Heart left ventricle (tissue), 13 donors: ENCODE data around the gene PTBP3.

ENCODE experiments used
- CTCF ChIP-seq, 12 donors: fragments of 200-600 bp; sonication (generic) in 4 of 12; IDR thresholded peaks; one replicate each; pipeline versions ENCODE4 v1.5.0 to v1.8.0; 2018 to 2022; ENCODE audit warnings: antibody characterized with exemption in 12 of 12, mild to moderate bottlenecking in 5 of 12
- POLR2A ChIP-seq, 2 donors: fragments of 450-650 bp; IDR thresholded peaks; one replicate each; pipeline ENCODE4 v1.6.1; 2017; ENCODE audit warnings: antibody characterized with exemption in 2 of 2, mild to moderate bottlenecking in 2 of 2, moderate library complexity in 2 of 2
- donor health status: ischemic (EF 13 %, LVEDD 7.1; RV severe dilation, severe dysfunction).
- donor health status: DM: no; HTN: yes; CAD: no.
- donor health status: DM: no; HTN: no; CAD: no.
- donor health status: ischemic (EF 25% LVEDD 6.9; RV normal size, moderate dysfunction).
- donor health status: ischemic (EF 25% LVEDD 5.7; RV mildly dilated, moderate dysfunction).
- donor health status: ischemic (EF 35%, LVEDD 5.7; RV mildly dilated, moderate dysfunction).
- donor health status: nonischemic (EF 11% LVEDD 7.7; RV severe dilation, severe dysfunction).
- donor health status: DM: yes; HTN: yes; CAD: no.
- donor health status: PGD.
- donor health status: ischemic (EF 29% LVEDD 5.4; RV normal size, mild dysfunction).
- donor health status: nonischemic (EF 23%, LVEDD 6.1; RV moderate dilation, normal function).

DNA sequence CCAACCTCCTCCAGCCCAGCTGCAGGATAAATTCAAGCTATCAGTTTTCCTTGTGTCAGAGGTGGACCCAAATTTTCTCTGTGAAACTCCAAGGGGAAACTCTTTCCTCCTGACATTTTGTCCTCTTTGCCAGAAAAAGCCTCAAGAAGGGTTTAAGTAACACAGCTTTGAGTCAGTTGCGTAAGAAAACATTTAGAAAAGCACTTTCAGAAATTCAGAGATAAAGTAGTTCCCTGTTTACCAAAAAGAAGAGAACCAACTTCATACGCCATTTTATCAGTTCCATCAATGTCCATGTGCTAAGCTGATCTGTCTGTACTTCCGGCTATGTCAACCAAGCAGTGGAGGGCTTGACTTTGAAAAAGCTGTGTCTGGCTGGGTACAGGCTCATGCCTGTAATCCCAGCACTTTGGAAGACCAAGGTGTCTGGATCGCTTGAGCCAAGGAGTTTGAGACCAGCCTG lies 138.4 kb downstream of the PTBP3 start:
- TF ChIP-seq CTCF (IDR thresholded peaks at IDR 0.05) = no peak
- TF ChIP-seq POLR2A (IDR thresholded peaks at IDR 0.05) = no peak
